GM12864 (cell line): Measurements from ENCODE around the gene ZNF771.
A peak's percentile ranks its signal among the peaks of the same experiment; 100 is the strongest.

Source experiments
- DNase-seq: peaks from one replicate; pipeline ENCODE4 v3.0.0-alpha.2; 2011; ENCODE audit warnings: low read depth
- H3K4me3 ChIP-seq: 2 replicates; pipeline ENCODE4 v1.5.1; 2011; ENCODE audit warnings: mild to moderate bottlenecking, low read depth, low read length, control low read depth
- CTCF ChIP-seq: IDR thresholded peaks from 2 replicates; pipeline ENCODE4 v1.5.1; 2011; ENCODE audit warnings: low read depth, mild to moderate bottlenecking, moderate library complexity, low read length, control low read depth, inconsistent platforms; ENCODE audit errors: missing control alignments

Gene ZNF771

GRCh38 chr16:30407102-30407803 is at the start of gene ZNF771:
Gene ZNF771, plus strand, starts transcription at chr16:30407606. Its CDS starts 448 bp downstream, at chr16:30408054.
- DNase-seq = peak; percentile 37
- peak; percentile 20 for TF ChIP-seq CTCF
- H3K4me3 ChIP-seq = peak within 1 kb of the TSS; percentile 66

GRCh38 chr16:30357715-30358576 is 49.5 kb upstream of the ZNF771 start:
- no peak overlapping the region for H3K4me3 ChIP-seq
- DNase-seq = no peak
- TF ChIP-seq CTCF = no peak

GRCh38 chr16:30358577-30358936 is 48.8 kb upstream of the ZNF771 start:
- no peak overlapping the region for H3K4me3 ChIP-seq
- TF ChIP-seq CTCF = no peak
- no peak for DNase-seq

- DNase-seq = no peak
- TF ChIP-seq CTCF = no peak
- no peak overlapping the region for H3K4me3 ChIP-seq
Measured at GRCh38 chr16:30358990-30359870, 48.2 kb upstream of the ZNF771 start.

GRCh38 chr16:30359871-30360170 is 47.6 kb upstream of the ZNF771 start:
- no peak for DNase-seq
- no peak overlapping the region for H3K4me3 ChIP-seq
- no peak for TF ChIP-seq CTCF

GRCh38 chr16:30361180-30361579 is 46.2 kb upstream of the ZNF771 start:
- no peak overlapping the region for H3K4me3 ChIP-seq
- TF ChIP-seq CTCF = no peak
- DNase-seq = no peak
